H1 (cell line): ENCODE data around the gene LAMTOR5. TPM values are rescaled to one million over a fixed set of nuclear protein-coding genes. Genes with fewer than 3 reads are reported as not detected.

Experiments
- ATF2 ChIP-seq: IDR thresholded peaks from 2 replicates; pipeline ENCODE4 v1.6.1; 2012; ENCODE audit warnings: low read length, inconsistent platforms
- BCL11A ChIP-seq, 2 experiments: IDR thresholded peaks; one replicate each; pipeline ENCODE4 v1.6.1; 2011; ENCODE audit warnings: low read depth in 2 of 2, low read length in 2 of 2, mild to moderate bottlenecking in 2 of 2
- BRCA1 ChIP-seq: IDR thresholded peaks from 2 replicates; pipeline ENCODE4 v1.6.1; 2012; ENCODE audit warnings: low read depth, low read length, improper control_type of control experiment
- CBX5 ChIP-seq: fragments of 300-800, 300-1000 bp; sonication (generic); IDR thresholded peaks from 2 replicates; pipeline ENCODE4 v1.7.1; 2016; ENCODE audit warnings: antibody characterized with exemption, low read length, low read depth
- polyA plus RNA-seq, 7 experiments: library from polyadenylated mRNA; depleted of rRNA in 3 of 7; stranded (reverse) in 5 of 7; unstranded in 2 of 7; fragments of >200 nt in 5 of 7; fragments of 200-250 nt in 2 of 7; gene quantifications; 1 replicate in 5 of 7; 2 replicates in 1 of 7; 4 replicates in 1 of 7; pipeline versions ENCODE4 v1.2.1 to v1.2.3, GENCODE V29; 2011 to 2013; ENCODE audit warnings: missing spikeins in 2 of 7, mixed read lengths in 2 of 7
- total RNA-seq: library from RNA; stranded (reverse); fragmentation: NEBNext Ultra II Directional; extraction: Animal tissue kit (Norgen Biotek cat#: 25700); gene quantifications from 2 replicates; pipeline ENCODE4 v1.2.1, GENCODE V29; 2021
- TF ChIP-seq, protein P1 (sequence below): fragments of 300-600 bp; sonication (generic); IDR thresholded peaks from 2 replicates; pipeline ENCODE4 v1.7.1; 2012; ENCODE audit warnings: low read length, moderate library complexity, mild to moderate bottlenecking, inconsistent platforms; ENCODE audit not compliant: insufficient replicate concordance
- TF ChIP-seq, protein P2 (sequence below): IDR thresholded peaks from 2 replicates; pipeline ENCODE4 v1.6.1; 2012; ENCODE audit warnings: inconsistent platforms

The LAMTOR5 gene
- total and polyA plus RNA-seq, 2 of the 8 experiments (the other 6 are each of a cell fraction or from before 2014, with no cell fraction given) = 84.4 to 297 TPM

- TF ChIP-seq, protein P1, sequence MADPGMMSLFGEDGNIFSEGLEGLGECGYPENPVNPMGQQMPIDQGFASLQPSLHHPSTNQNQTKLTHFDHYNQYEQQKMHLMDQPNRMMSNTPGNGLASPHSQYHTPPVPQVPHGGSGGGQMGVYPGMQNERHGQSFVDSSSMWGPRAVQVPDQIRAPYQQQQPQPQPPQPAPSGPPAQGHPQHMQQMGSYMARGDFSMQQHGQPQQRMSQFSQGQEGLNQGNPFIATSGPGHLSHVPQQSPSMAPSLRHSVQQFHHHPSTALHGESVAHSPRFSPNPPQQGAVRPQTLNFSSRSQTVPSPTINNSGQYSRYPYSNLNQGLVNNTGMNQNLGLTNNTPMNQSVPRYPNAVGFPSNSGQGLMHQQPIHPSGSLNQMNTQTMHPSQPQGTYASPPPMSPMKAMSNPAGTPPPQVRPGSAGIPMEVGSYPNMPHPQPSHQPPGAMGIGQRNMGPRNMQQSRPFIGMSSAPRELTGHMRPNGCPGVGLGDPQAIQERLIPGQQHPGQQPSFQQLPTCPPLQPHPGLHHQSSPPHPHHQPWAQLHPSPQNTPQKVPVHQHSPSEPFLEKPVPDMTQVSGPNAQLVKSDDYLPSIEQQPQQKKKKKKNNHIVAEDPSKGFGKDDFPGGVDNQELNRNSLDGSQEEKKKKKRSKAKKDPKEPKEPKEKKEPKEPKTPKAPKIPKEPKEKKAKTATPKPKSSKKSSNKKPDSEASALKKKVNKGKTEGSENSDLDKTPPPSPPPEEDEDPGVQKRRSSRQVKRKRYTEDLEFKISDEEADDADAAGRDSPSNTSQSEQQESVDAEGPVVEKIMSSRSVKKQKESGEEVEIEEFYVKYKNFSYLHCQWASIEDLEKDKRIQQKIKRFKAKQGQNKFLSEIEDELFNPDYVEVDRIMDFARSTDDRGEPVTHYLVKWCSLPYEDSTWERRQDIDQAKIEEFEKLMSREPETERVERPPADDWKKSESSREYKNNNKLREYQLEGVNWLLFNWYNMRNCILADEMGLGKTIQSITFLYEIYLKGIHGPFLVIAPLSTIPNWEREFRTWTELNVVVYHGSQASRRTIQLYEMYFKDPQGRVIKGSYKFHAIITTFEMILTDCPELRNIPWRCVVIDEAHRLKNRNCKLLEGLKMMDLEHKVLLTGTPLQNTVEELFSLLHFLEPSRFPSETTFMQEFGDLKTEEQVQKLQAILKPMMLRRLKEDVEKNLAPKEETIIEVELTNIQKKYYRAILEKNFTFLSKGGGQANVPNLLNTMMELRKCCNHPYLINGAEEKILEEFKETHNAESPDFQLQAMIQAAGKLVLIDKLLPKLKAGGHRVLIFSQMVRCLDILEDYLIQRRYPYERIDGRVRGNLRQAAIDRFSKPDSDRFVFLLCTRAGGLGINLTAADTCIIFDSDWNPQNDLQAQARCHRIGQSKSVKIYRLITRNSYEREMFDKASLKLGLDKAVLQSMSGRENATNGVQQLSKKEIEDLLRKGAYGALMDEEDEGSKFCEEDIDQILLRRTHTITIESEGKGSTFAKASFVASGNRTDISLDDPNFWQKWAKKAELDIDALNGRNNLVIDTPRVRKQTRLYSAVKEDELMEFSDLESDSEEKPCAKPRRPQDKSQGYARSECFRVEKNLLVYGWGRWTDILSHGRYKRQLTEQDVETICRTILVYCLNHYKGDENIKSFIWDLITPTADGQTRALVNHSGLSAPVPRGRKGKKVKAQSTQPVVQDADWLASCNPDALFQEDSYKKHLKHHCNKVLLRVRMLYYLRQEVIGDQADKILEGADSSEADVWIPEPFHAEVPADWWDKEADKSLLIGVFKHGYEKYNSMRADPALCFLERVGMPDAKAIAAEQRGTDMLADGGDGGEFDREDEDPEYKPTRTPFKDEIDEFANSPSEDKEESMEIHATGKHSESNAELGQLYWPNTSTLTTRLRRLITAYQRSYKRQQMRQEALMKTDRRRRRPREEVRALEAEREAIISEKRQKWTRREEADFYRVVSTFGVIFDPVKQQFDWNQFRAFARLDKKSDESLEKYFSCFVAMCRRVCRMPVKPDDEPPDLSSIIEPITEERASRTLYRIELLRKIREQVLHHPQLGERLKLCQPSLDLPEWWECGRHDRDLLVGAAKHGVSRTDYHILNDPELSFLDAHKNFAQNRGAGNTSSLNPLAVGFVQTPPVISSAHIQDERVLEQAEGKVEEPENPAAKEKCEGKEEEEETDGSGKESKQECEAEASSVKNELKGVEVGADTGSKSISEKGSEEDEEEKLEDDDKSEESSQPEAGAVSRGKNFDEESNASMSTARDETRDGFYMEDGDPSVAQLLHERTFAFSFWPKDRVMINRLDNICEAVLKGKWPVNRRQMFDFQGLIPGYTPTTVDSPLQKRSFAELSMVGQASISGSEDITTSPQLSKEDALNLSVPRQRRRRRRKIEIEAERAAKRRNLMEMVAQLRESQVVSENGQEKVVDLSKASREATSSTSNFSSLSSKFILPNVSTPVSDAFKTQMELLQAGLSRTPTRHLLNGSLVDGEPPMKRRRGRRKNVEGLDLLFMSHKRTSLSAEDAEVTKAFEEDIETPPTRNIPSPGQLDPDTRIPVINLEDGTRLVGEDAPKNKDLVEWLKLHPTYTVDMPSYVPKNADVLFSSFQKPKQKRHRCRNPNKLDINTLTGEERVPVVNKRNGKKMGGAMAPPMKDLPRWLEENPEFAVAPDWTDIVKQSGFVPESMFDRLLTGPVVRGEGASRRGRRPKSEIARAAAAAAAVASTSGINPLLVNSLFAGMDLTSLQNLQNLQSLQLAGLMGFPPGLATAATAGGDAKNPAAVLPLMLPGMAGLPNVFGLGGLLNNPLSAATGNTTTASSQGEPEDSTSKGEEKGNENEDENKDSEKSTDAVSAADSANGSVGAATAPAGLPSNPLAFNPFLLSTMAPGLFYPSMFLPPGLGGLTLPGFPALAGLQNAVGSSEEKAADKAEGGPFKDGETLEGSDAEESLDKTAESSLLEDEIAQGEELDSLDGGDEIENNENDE = no peak
- TF ChIP-seq CBX5 = no peak
- TF ChIP-seq BCL11A (IDR thresholded peaks at IDR 0.05; ENCODE audit: low read depth in 2 of 2, low read length in 2 of 2) = no peak
- TF ChIP-seq BRCA1 = no peak
- TF ChIP-seq ATF2 = no peak
- TF ChIP-seq, protein P2, sequence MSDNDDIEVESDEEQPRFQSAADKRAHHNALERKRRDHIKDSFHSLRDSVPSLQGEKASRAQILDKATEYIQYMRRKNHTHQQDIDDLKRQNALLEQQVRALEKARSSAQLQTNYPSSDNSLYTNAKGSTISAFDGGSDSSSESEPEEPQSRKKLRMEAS = no peak
Measured at GRCh38 chr1:110449661-110450651, 42.5 kb upstream of the LAMTOR5 start (continued).
